DND-41 (cell line): Measurements from ENCODE around the gene ERGIC1.

ENCODE experiments used
- ATAC-seq: fragments of 200-7000 bp; cut with Tn5 transposase; 3 replicates; pipeline ENCODE4 v1.9.1; 2021; ENCODE audit warnings: low read depth; ENCODE audit not compliant: insufficient read depth
- DNase-seq: peaks from one replicate; pipeline ENCODE4 v3.0.0-alpha.2; 2020
- H2AFZ ChIP-seq: 2 replicates; pipeline ENCODE4 v1.6.0; 2012; ENCODE audit warnings: low read depth, low read length
- H3K27ac ChIP-seq: 2 replicates; pipeline ENCODE4 v1.5.1; 2012; ENCODE audit warnings: low read length, inconsistent platforms
- H3K27me3 ChIP-seq: fragments of 200-600 bp; sonication (generic); 2 replicates; pipeline ENCODE4 v1.6.0; 2012; ENCODE audit warnings: low read length, mild to moderate bottlenecking, inconsistent platforms; ENCODE audit not compliant: insufficient read depth, poor library complexity
- H3K36me3 ChIP-seq: 2 replicates; pipeline ENCODE4 v1.5.1; 2012; ENCODE audit warnings: low read length, inconsistent platforms; ENCODE audit not compliant: insufficient read depth
- H3K4me1 ChIP-seq: 2 replicates; pipeline ENCODE4 v1.5.1; 2012; ENCODE audit warnings: mild to moderate bottlenecking, low read length; ENCODE audit not compliant: insufficient read depth
- H3K4me2 ChIP-seq: 2 replicates; pipeline ENCODE4 v1.6.0; 2012; ENCODE audit warnings: mild to moderate bottlenecking, moderate library complexity, low read length, inconsistent platforms; ENCODE audit not compliant: insufficient read depth
- H3K4me3 ChIP-seq, 2 experiments: fragments of 200-600 bp in 1 of 2; shearing (Covaris generic) in 1 of 2; 2 replicates each; pipeline ENCODE4 v1.5.1; 2012 to 2016; ENCODE audit warnings: inconsistent platforms in 2 of 2, low read length in 2 of 2, mild to moderate bottlenecking in 2 of 2, low read depth in 1 of 2, moderate library complexity in 1 of 2
- H3K79me2 ChIP-seq: 2 replicates; pipeline ENCODE4 v1.6.0; 2012; ENCODE audit warnings: low read length, inconsistent platforms; ENCODE audit not compliant: insufficient read depth
- H3K9ac ChIP-seq: 2 replicates; pipeline ENCODE4 v1.6.0; 2012; ENCODE audit warnings: low read depth, mild to moderate bottlenecking, inconsistent platforms, low read length, moderate library complexity
- H3K9me3 ChIP-seq: 2 replicates; pipeline ENCODE4 v1.5.1; 2012; ENCODE audit warnings: low read length, moderate library complexity, mild to moderate bottlenecking, inconsistent platforms; ENCODE audit not compliant: insufficient read depth, severe bottlenecking
- H4K20me1 ChIP-seq: 2 replicates; pipeline ENCODE4 v1.6.0; 2012; ENCODE audit warnings: low read length; ENCODE audit not compliant: insufficient read depth
- EZH2 ChIP-seq: IDR thresholded peaks from 3 replicates; pipeline ENCODE4 v1.6.1; 2012; ENCODE audit warnings: borderline replicate concordance, low read depth, mild to moderate bottlenecking, moderate library complexity, low read length, inconsistent platforms; ENCODE audit not compliant: severe bottlenecking
- TF ChIP-seq, protein P1 (sequence below): IDR thresholded peaks from 2 replicates; pipeline ENCODE4 v1.5.1; 2012; ENCODE audit warnings: borderline replicate concordance, low read length, moderate library complexity, mild to moderate bottlenecking; ENCODE audit not compliant: poor library complexity, severe bottlenecking; ENCODE audit errors: extremely low read depth

Gene ERGIC1

GRCh38 chr5:172999974-173000373, 165.9 kb downstream of the ERGIC1 start:
- Histone ChIP-seq H3K4me2 (no peak overlapping the region), H3K79me2 (peaks cover 94% of the 10 kb centered on the region), H4K20me1 (peaks cover 50% of the 10 kb centered on the region), H3K36me3 (peaks cover 23% of the 10 kb centered on the region), H3K9me3 (no peaks in the 10 kb centered on the region), H2AFZ (no peak overlapping the region), H3K9ac (no peak overlapping the region), H3K4me3 (no peak overlapping the region), H3K4me1 (no peaks in the 10 kb centered on the region), H3K27me3 (no peaks in the 10 kb centered on the region), H3K27ac (no peak overlapping the region)
- ATAC-seq (no peak), DNase-seq (no peak)
- no peak for TF ChIP-seq EZH2
- TF ChIP-seq, protein P1, sequence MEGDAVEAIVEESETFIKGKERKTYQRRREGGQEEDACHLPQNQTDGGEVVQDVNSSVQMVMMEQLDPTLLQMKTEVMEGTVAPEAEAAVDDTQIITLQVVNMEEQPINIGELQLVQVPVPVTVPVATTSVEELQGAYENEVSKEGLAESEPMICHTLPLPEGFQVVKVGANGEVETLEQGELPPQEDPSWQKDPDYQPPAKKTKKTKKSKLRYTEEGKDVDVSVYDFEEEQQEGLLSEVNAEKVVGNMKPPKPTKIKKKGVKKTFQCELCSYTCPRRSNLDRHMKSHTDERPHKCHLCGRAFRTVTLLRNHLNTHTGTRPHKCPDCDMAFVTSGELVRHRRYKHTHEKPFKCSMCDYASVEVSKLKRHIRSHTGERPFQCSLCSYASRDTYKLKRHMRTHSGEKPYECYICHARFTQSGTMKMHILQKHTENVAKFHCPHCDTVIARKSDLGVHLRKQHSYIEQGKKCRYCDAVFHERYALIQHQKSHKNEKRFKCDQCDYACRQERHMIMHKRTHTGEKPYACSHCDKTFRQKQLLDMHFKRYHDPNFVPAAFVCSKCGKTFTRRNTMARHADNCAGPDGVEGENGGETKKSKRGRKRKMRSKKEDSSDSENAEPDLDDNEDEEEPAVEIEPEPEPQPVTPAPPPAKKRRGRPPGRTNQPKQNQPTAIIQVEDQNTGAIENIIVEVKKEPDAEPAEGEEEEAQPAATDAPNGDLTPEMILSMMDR, result no peak

- H3K27me3 ChIP-seq, result no peaks in the 10 kb centered on the region
- H3K4me2 ChIP-seq, result no peak overlapping the region
- ATAC-seq (no peak), DNase-seq (no peak)
- H3K27ac ChIP-seq, result no peak overlapping the region
- H3K36me3 ChIP-seq, result peaks cover 9% of the 10 kb centered on the region; the same call in 1 of the 2 replicates
- peaks cover 48% of the 10 kb centered on the region for H4K20me1 ChIP-seq
- TF ChIP-seq, protein P1, result no peak
- TF ChIP-seq EZH2, result no peak
- no peaks in the 10 kb centered on the region for H3K9me3 ChIP-seq
- no peak overlapping the region for H3K4me3 ChIP-seq
- peaks cover 96% of the 10 kb centered on the region for H3K79me2 ChIP-seq
- no peak overlapping the region for H2AFZ ChIP-seq
- H3K4me1 ChIP-seq, result no peaks in the 10 kb centered on the region
- no peak overlapping the region for H3K9ac ChIP-seq
These were observed 167.3 kb downstream of the ERGIC1 start for GRCh38 chr5:173001229-173001841.
